ENCODE results near the gene KRTAP4-4. TPM values are rescaled to one million over a fixed set of nuclear protein-coding genes. Genes with fewer than 3 reads are reported as not detected.
"Not testable (repeated sequence)": the region's sequence is repeated elsewhere in the genome, so short reads cannot be mapped to it uniquely, and the experiment has no call there.

The KRTAP4-4 gene
- total and polyA plus RNA-seq, 10 of the 15 experiments (the other 5 are each of a cell fraction or from before 2014, with no cell fraction given): not detected

DNA sequence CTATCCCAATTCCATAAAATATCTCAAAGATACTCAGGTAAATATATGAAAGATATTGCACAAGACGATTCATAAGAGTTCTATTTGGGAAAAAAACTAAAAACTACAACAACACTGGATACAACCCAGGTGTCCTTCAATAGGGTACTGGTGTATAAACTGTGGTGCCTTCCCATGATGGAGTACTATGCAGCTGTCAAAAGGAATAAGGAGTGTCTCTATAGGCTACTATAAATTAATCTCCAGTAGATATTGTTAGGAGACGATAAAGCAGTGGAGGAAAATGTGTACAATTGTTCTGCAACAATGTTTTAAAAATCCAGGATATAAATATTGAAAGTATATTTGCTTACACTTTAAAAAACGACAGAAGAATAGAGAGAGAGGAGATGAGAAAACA is 34.1 kb downstream of the KRTAP4-4 start (continued):
- TF ChIP-seq, protein P1, sequence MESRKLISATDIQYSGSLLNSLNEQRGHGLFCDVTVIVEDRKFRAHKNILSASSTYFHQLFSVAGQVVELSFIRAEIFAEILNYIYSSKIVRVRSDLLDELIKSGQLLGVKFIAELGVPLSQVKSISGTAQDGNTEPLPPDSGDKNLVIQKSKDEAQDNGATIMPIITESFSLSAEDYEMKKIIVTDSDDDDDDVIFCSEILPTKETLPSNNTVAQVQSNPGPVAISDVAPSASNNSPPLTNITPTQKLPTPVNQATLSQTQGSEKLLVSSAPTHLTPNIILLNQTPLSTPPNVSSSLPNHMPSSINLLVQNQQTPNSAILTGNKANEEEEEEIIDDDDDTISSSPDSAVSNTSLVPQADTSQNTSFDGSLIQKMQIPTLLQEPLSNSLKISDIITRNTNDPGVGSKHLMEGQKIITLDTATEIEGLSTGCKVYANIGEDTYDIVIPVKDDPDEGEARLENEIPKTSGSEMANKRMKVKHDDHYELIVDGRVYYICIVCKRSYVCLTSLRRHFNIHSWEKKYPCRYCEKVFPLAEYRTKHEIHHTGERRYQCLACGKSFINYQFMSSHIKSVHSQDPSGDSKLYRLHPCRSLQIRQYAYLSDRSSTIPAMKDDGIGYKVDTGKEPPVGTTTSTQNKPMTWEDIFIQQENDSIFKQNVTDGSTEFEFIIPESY (IDR thresholded peaks at IDR 0.05): no peak
- TF ChIP-seq, protein P2, sequence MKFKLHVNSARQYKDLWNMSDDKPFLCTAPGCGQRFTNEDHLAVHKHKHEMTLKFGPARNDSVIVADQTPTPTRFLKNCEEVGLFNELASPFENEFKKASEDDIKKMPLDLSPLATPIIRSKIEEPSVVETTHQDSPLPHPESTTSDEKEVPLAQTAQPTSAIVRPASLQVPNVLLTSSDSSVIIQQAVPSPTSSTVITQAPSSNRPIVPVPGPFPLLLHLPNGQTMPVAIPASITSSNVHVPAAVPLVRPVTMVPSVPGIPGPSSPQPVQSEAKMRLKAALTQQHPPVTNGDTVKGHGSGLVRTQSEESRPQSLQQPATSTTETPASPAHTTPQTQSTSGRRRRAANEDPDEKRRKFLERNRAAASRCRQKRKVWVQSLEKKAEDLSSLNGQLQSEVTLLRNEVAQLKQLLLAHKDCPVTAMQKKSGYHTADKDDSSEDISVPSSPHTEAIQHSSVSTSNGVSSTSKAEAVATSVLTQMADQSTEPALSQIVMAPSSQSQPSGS (IDR thresholded peaks at IDR 0.05; ENCODE audit: low read length): no peak
- TF ChIP-seq SREBF2 (IDR thresholded peaks at IDR 0.05; ENCODE audit: low read length) (no peak), TCF7 (IDR thresholded peaks at IDR 0.05; ENCODE audit: borderline replicate concordance) (no peak)

DNA sequence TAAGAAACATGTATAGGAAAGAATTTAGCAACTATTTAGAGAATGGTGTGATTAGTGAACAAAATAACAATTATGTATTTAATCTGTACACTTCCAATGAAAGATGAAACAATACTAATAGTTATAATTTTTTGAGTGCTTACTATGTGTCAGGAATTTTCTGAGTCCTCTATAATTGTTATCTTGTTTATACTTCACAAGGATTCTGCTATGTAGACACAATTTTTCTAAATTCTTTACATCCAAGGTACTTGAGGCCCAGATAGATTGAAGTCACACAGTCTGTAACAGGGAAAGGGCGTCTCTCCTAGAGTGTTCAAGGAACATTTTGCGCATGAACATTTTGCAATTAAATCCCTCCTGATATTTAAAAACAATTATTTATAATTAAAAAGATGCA is 35.5 kb downstream of the KRTAP4-4 start:
- 50% methylated on average over 2 of the region's 2 CpGs for WGBS (ENCODE audit: insufficient coverage, insufficient replicate concordance, low lambda C conversion rate, missing lambda C conversion rate)
- DNase-seq (ENCODE audit: low read depth, low spot score) (no peak), ATAC-seq (no peak), FAIRE-seq (no peak)
- H4K20me1 ChIP-seq (ENCODE audit: control insufficient read depth, insufficient read depth): no peaks in the 10 kb centered on the region
- H3K4me1 ChIP-seq (ENCODE audit: control insufficient read depth, insufficient read depth, low read length): no peaks in the 10 kb centered on the region
- TF ChIP-seq SMARCA5 (IDR thresholded peaks at IDR 0.05) (no peak), MXI1 (IDR thresholded peaks at IDR 0.05; ENCODE audit: low read depth, low read length) (no peak), RELA (IDR thresholded peaks at IDR 0.05; ENCODE audit: borderline replicate concordance, partially characterized antibody) (no peak)
- ChIA-PET SMC1A (ENCODE audit: uncharacterized antibody, unreplicated experiment) (no interaction called here), CTCF (no interaction called here), RAD21 (ENCODE audit: unreplicated experiment) (no interaction called here), POLR2A (no interaction called here)
- BruUV-seq (replicated peaks): no TSS peak
- H3K27ac ChIP-seq (ENCODE audit: control insufficient read depth, insufficient read depth): no peak overlapping the region
- H3K9me3 ChIP-seq (replicated peaks; ENCODE audit: control insufficient read depth, insufficient read depth, low read length): no peaks in the 10 kb centered on the region
- in situ Hi-C loops (cut with MboI): no loop called here
- H3K4me2 ChIP-seq (ENCODE audit: control insufficient read depth, insufficient read depth): no peak overlapping the region
- H3K9ac ChIP-seq (ENCODE audit: control insufficient read depth, insufficient read depth, low read length): no peak overlapping the region
- intact Hi-C loops (cut with micrococcal nuclease; ENCODE audit: unreplicated experiment): no loop called here
- no peaks in the 10 kb centered on the region for H3K79me2 ChIP-seq (ENCODE audit: control insufficient read depth, insufficient read depth, low read length)
- no peaks in the 10 kb centered on the region for H3K36me3 ChIP-seq (ENCODE audit: control insufficient read depth in 2 of 2, insufficient read depth in 2 of 2, low read length in 1 of 2)
- no peak overlapping the region for H3K4me3 ChIP-seq
- no peaks in the 10 kb centered on the region for H3K27me3 ChIP-seq (replicated peaks in 1 of 2; ENCODE audit: control insufficient read depth in 2 of 2, insufficient read depth in 2 of 2, low read length in 1 of 2)
- H2AFZ ChIP-seq (ENCODE audit: control insufficient read depth, low read depth, low read length): no peak overlapping the region

DNA sequence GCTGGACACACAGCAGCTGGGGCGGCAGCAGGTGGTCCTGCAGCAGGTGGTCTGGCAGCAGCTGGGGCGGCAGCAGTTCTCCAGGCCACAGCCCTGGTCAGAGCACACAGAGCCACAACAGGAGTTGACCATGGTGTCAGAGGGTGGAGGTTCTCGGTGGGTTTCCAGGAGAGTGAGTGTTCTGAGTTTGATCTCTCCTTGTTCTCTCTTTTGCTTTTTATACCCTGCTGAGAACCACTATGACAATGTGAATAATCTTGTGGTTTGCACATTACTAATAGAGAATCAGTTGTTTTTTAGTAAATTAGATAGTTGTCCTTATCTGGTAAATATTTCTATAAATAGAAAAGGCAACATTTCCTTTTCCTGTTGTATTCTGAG is 36.6 kb downstream of the KRTAP4-4 start, which contains the start of gene KRTAP4-12:
KRTAP4-12 (minus strand) TSS at position 192 of the 381 bp plus-strand sequence; CDS start at position 132, 60 bp downstream.
- H3K4me3 ChIP-seq; RAD21 ChIA-PET (ENCODE audit: unreplicated experiment); H2AFZ ChIP-seq (ENCODE audit: control insufficient read depth, low read depth, low read length); H3K9me3 ChIP-seq (replicated peaks; ENCODE audit: control insufficient read depth, insufficient read depth, low read length); intact Hi-C loops (cut with micrococcal nuclease; ENCODE audit: unreplicated experiment); H3K27ac ChIP-seq (ENCODE audit: control insufficient read depth, insufficient read depth); H3K27me3 ChIP-seq (replicated peaks in 1 of 2; ENCODE audit: control insufficient read depth in 2 of 2, insufficient read depth in 2 of 2, low read length in 1 of 2); in situ Hi-C loops (cut with MboI); H3K79me2 ChIP-seq (ENCODE audit: control insufficient read depth, insufficient read depth, low read length); H3K4me2 ChIP-seq (ENCODE audit: control insufficient read depth, insufficient read depth); ATAC-seq; H4K20me1 ChIP-seq (ENCODE audit: control insufficient read depth, insufficient read depth); H3K36me3 ChIP-seq (ENCODE audit: control insufficient read depth in 2 of 2, insufficient read depth in 2 of 2, low read length in 1 of 2); FAIRE-seq; BruUV-seq (replicated peaks); SMC1A ChIA-PET (ENCODE audit: uncharacterized antibody, unreplicated experiment); H3K9ac ChIP-seq (ENCODE audit: control insufficient read depth, insufficient read depth, low read length); POLR2A ChIA-PET; H3K4me1 ChIP-seq (ENCODE audit: control insufficient read depth, insufficient read depth, low read length); DNase-seq (ENCODE audit: low read depth, low spot score): not testable (repeated sequence)
- CTCF ChIA-PET: interaction anchor here (0.5 kb wide), 1 partner anchor 431 kb away, joined by 3 read pairs; no protein-coding TSS in a partner anchor
- 18% methylated on average over 3 of the region's 3 CpGs for WGBS (ENCODE audit: insufficient coverage, insufficient replicate concordance, low lambda C conversion rate, missing lambda C conversion rate)
